WTC11 (cell line): ENCODE measurements around the gene CAMK2A. TPM values are rescaled to one million over a fixed set of nuclear protein-coding genes. Genes with fewer than 3 reads are reported as not detected.

ENCODE experiments used
- ATF6 ChIP-seq: sonication (generic); formaldehyde crosslinking; IDR thresholded peaks from 2 replicates; pipeline ENCODE4 v1.8.1; 2023; ENCODE audit warnings: mild to moderate bottlenecking, missing genetic modification reagents
- FOXP1 ChIP-seq: sonication (generic); formaldehyde crosslinking; IDR thresholded peaks from 2 replicates; pipeline ENCODE4 v1.8.0; 2022; ENCODE audit warnings: missing genetic modification reagents, mild to moderate bottlenecking, moderate library complexity, borderline replicate concordance
- HMGXB4 ChIP-seq: sonication (generic); formaldehyde crosslinking; IDR thresholded peaks from 2 replicates; pipeline ENCODE4 v1.8.1; 2023; ENCODE audit warnings: mild to moderate bottlenecking, moderate library complexity, missing genetic modification reagents
- JUN ChIP-seq: sonication (generic); formaldehyde crosslinking; IDR thresholded peaks from 2 replicates; pipeline ENCODE4 v1.8.0; 2023; ENCODE audit warnings: mild to moderate bottlenecking, missing genetic modification reagents
- MAX ChIP-seq: sonication (generic); formaldehyde crosslinking; IDR thresholded peaks from 2 replicates; pipeline ENCODE4 v1.8.0; 2022; ENCODE audit warnings: mild to moderate bottlenecking, missing genetic modification reagents
- MLX ChIP-seq: sonication (generic); formaldehyde crosslinking; IDR thresholded peaks from 2 replicates; pipeline ENCODE4 v1.8.1; 2023; ENCODE audit warnings: mild to moderate bottlenecking, missing genetic modification reagents, moderate library complexity
- PRDM15 ChIP-seq: sonication (generic); formaldehyde crosslinking; IDR thresholded peaks from 2 replicates; pipeline ENCODE4 v1.8.0; 2022; ENCODE audit warnings: missing genetic modification reagents
- TP53 ChIP-seq: sonication (generic); formaldehyde crosslinking; IDR thresholded peaks from 2 replicates; pipeline ENCODE4 v1.8.1; 2023; ENCODE audit warnings: mild to moderate bottlenecking, missing genetic modification reagents
- USF1 ChIP-seq: sonication (generic); formaldehyde crosslinking; IDR thresholded peaks from 2 replicates; pipeline ENCODE4 v1.8.0; 2022; ENCODE audit warnings: mild to moderate bottlenecking, missing genetic modification reagents
- ZNF512 ChIP-seq: sonication (generic); formaldehyde crosslinking; IDR thresholded peaks from 2 replicates; pipeline ENCODE4 v1.8.1; 2022; ENCODE audit warnings: missing genetic modification reagents, borderline replicate concordance
- ZNF532 ChIP-seq: fragments of 250-450 bp; sonication (Bioruptor Pico); IDR thresholded peaks from 2 replicates; pipeline ENCODE4 v1.9.0; 2021; ENCODE audit warnings: mild to moderate bottlenecking, borderline replicate concordance
- ZNF671 ChIP-seq: fragments of 250-450 bp; sonication (Bioruptor Pico); IDR thresholded peaks from 2 replicates; pipeline ENCODE4 v1.8.0; 2021; ENCODE audit warnings: mild to moderate bottlenecking
- total RNA-seq: library from RNA; stranded (reverse); gene quantifications from 3 replicates; pipeline ENCODE4 v1.2.3, GENCODE V29; 2021

The CAMK2A gene
- total RNA-seq, 1 experiment from 2014 or later = 0.13 TPM

GRCh38 chr5:150189728-150190502, 99.7 kb downstream of the CAMK2A start, which contains the start of gene SLC6A7 (continued):
- TF ChIP-seq ZNF532 = no peak
- no peak for TF ChIP-seq ATF6 (CRISPR knock-in tag)
- no peak for TF ChIP-seq ZNF512 (CRISPR knock-in tag)
- no peak for TF ChIP-seq ZNF671 (CRISPR knock-in tag)
- 0 out of 2 replicates have a peak, but pooled peaks have one; percentile 21 for TF ChIP-seq MAX (CRISPR knock-in tag)
- TF ChIP-seq FOXP1 (CRISPR knock-in tag) = 0 out of 2 replicates have a peak, but pooled peaks have one; percentile 18
- TF ChIP-seq PRDM15 (CRISPR knock-in tag) = no peak
- TF ChIP-seq USF1 = no peak
- no peak for TF ChIP-seq HMGXB4 (CRISPR knock-in tag)
- TF ChIP-seq TP53 (CRISPR knock-in tag) = peak; percentile 73; the same call in 1 of the 2 replicates
- no peak for TF ChIP-seq MLX
- TF ChIP-seq JUN = no peak
